Parathyroid adenoma (tissue), 2 donors: ENCODE results near the gene TMEM129.

ENCODE experiments used
- H2AFZ ChIP-seq: fragments of 300-600 bp; sonication (generic); one replicate; pipeline ENCODE4 v1.7.0; 2017; ENCODE audit warnings: antibody characterized with exemption, mild to moderate bottlenecking
- H3K27ac ChIP-seq: fragments of 300-600 bp; sonication (generic); one replicate; pipeline ENCODE4 v1.7.0; 2017
- H3K27me3 ChIP-seq: fragments of 300-600 bp; sonication (generic); one replicate; pipeline ENCODE4 v1.7.0; 2017; ENCODE audit warnings: low read length; ENCODE audit not compliant: control insufficient read depth, insufficient read depth
- H3K36me3 ChIP-seq: fragments of 300-600 bp; sonication (generic); one replicate; pipeline ENCODE4 v1.7.0; 2017; ENCODE audit warnings: low read length; ENCODE audit not compliant: control insufficient read depth, insufficient read depth
- H3K4me1 ChIP-seq: fragments of 300-600 bp; sonication (generic); one replicate; pipeline ENCODE4 v1.7.0; 2017; ENCODE audit warnings: control low read depth
- H3K4me2 ChIP-seq: fragments of 300-600 bp; sonication (generic); one replicate; pipeline ENCODE4 v1.7.0; 2017; ENCODE audit warnings: low read length
- H3K4me3 ChIP-seq: fragments of 300-600 bp; sonication (generic); one replicate; pipeline ENCODE4 v1.7.0; 2017; ENCODE audit warnings: low read depth, low read length
- H3K79me2 ChIP-seq: fragments of 300-600 bp; sonication (generic); one replicate; pipeline ENCODE4 v1.7.0; 2017; ENCODE audit warnings: control low read depth
- H3K9ac ChIP-seq: fragments of 300-600 bp; sonication (generic); one replicate; pipeline ENCODE4 v1.7.0; 2017; ENCODE audit warnings: mild to moderate bottlenecking
- H3K9me3 ChIP-seq: fragments of 300-600 bp; sonication (generic); one replicate; pipeline ENCODE4 v1.7.0; 2017; ENCODE audit warnings: low read length; ENCODE audit not compliant: control insufficient read depth
- TF ChIP-seq, protein P1 (sequence below): fragments of 300-600 bp; sonication (generic); IDR thresholded peaks from one replicate; pipeline ENCODE4 v1.7.0; 2017; ENCODE audit warnings: antibody characterized with exemption, mild to moderate bottlenecking
- donor health status: primary hyperparathyroidism.

Gene TMEM129

DNA sequence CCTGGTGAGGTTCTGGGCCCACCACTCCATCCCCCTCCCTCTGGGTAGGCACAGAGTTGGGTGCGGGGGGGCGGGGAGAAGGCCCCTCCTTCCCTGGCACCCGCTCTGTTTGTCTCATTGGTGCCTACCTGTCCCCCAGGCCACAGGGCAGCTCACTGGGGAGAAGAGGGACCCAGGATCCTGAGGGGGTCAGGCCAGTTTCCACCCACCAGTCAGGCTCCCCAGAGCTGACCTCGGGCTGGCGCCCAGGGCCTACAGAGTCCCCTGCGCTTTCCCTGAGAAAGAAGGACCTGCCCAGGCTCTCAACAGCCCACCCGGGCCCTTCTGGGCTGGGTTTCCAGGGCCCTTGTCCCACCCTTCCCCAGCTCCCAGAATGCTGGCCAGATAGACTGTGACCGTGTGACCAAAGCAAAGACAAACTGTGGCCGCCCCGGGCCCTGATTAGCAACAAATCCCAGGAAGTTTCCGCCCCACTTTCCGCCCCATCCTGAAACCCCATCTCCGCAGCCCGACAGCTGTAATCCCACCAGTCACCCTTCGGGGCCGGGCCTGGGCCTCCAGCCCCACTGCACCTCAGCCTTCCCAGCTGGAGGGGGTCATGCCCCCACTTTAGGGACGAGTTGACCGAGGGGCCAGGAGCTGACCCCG, 38.2 kb upstream of the TMEM129 start:
- H3K9ac ChIP-seq: no peak overlapping the region
- H3K27me3 ChIP-seq: no peaks in the 10 kb centered on the region
- H3K27ac ChIP-seq: no peak overlapping the region
- H3K4me2 ChIP-seq: no peak overlapping the region
- TF ChIP-seq, protein P1, sequence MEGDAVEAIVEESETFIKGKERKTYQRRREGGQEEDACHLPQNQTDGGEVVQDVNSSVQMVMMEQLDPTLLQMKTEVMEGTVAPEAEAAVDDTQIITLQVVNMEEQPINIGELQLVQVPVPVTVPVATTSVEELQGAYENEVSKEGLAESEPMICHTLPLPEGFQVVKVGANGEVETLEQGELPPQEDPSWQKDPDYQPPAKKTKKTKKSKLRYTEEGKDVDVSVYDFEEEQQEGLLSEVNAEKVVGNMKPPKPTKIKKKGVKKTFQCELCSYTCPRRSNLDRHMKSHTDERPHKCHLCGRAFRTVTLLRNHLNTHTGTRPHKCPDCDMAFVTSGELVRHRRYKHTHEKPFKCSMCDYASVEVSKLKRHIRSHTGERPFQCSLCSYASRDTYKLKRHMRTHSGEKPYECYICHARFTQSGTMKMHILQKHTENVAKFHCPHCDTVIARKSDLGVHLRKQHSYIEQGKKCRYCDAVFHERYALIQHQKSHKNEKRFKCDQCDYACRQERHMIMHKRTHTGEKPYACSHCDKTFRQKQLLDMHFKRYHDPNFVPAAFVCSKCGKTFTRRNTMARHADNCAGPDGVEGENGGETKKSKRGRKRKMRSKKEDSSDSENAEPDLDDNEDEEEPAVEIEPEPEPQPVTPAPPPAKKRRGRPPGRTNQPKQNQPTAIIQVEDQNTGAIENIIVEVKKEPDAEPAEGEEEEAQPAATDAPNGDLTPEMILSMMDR: no peak
- no peaks in the 10 kb centered on the region for H3K36me3 ChIP-seq
- H3K4me3 ChIP-seq: no peak overlapping the region
- H3K79me2 ChIP-seq: no peaks in the 10 kb centered on the region
- H3K9me3 ChIP-seq: no peaks in the 10 kb centered on the region
- H3K4me1 ChIP-seq: no peaks in the 10 kb centered on the region
- H2AFZ ChIP-seq: no peak overlapping the region

DNA sequence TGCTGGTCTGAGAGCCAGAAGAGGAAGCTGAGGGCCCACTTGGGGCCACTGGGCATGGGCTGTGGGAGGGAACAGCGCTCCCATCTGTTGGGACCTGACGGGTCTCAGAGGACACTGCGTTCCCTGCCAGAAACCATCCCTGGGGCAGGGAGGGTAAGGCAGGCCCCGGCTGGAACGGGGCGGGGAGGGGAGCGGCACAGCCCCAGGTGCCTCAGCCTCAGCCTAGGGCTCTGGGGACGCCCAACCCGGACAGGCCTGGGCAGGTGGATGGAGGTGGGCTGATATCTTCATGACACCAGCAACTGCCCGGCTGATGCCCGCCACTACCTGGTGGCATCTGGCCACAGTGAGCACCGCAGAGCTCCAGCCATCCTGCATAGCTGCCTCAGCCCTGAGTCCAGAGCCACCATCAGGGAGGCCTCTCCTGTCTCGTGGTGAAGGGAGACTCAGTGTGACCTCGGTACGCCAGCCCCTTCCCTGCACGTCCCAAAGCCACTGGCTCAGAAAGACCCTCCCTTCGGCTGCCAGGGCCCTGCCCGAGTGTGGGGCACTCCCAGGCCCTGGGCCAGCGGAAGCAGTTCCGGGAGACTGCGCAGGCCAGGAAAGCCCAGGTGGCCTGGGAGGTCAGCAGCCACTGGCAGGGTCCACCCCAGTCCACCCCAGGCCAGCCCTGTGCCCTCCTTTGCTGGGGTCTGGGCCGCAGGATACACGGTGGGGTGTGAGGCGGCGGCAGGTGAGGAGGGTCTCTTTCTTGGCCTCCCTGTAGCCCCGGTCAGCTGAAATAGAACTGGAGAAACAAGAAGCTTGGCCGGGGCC, 37.4 kb upstream of the TMEM129 start:
- Histone ChIP-seq H3K27me3 (no peaks in the 10 kb centered on the region), H3K4me1 (no peaks in the 10 kb centered on the region), H3K4me2 (no peak overlapping the region), H3K27ac (no peak overlapping the region), H3K36me3 (no peaks in the 10 kb centered on the region), H3K4me3 (no peak overlapping the region), H3K9ac (no peak overlapping the region), H2AFZ (no peak overlapping the region), H3K79me2 (no peaks in the 10 kb centered on the region), H3K9me3 (no peaks in the 10 kb centered on the region)
- TF ChIP-seq, protein P1: no peak

DNA sequence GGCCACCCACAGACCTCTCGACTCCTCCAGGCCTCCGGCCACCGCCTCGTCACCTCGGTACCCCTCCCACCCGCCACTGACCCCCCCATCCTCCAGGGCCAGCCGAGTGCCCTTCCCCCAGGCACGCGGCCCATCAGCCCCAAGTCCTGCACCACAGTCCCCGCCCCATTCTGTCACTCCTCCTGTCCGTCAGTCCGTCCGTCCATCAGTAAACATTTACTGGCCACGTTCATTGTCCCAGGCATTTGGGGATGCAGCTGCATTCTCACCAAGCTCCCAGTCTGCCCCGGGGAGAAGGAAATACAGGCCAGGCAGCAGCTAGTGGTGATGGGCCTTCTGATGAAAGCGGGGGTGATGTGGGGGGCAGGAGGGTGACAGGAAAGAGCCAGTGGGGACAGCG, 36.7 kb upstream of the TMEM129 start:
- Histone ChIP-seq H3K27ac (no peak overlapping the region), H2AFZ (no peak overlapping the region), H3K9me3 (no peaks in the 10 kb centered on the region), H3K4me3 (no peak overlapping the region), H3K4me2 (no peak overlapping the region), H3K36me3 (no peaks in the 10 kb centered on the region), H3K4me1 (no peaks in the 10 kb centered on the region), H3K79me2 (no peaks in the 10 kb centered on the region), H3K27me3 (no peaks in the 10 kb centered on the region), H3K9ac (no peak overlapping the region)
- TF ChIP-seq, protein P1: no peak

DNA sequence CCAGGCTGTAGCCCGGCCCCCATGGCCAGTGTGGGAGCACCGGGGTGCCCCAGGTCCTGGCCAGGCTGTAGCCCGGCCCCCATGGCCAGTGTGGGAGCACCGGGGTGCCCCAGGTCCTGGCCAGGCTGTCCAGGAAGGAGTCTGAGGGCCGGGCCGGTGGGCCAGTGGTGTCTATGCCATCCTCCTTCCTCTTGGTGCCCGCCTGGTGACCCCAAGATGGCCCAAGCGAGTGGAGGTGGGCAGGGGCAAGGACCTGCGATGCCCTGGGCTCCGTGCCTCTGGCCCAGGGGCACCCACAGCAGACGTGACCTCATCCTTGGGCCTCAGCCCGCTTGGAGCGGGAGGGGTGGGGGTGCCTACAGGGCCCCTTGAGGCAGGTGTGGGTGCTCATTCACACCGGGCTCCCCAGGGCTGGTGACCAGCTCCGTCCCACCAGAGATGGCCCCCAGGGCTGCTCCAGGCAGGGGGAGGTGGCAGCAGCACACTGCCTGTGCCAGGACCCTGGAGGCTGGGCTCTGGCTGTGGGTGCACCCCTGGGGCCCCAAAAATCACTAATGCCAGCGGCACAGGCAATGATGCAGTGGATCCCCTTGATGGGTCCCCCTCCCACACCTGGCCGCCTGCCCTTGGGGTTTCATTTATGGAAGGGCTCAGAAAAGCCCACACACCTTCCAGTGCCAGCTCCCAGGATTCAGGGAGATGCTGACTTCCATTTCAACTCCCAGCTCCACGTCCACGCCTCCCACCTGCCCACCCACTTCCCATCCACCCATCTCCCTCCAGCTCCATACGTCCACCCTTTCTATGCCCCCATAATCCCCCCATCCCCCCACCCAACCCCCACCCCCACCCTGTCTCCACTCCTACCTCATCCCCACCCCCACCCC, 36.0 kb upstream of the TMEM129 start:
- Histone ChIP-seq H3K4me1 (no peaks in the 10 kb centered on the region), H3K9me3 (no peaks in the 10 kb centered on the region), H2AFZ (no peak overlapping the region), H3K27me3 (no peaks in the 10 kb centered on the region), H3K79me2 (no peaks in the 10 kb centered on the region), H3K9ac (no peak overlapping the region), H3K36me3 (no peaks in the 10 kb centered on the region), H3K27ac (no peak overlapping the region), H3K4me2 (no peak overlapping the region), H3K4me3 (no peak overlapping the region)
- TF ChIP-seq, protein P1: no peak
